Measurements from ENCODE around the gene ACBD4. TPM values are rescaled to one million over a fixed set of nuclear protein-coding genes. Genes with fewer than 3 reads are reported as not detected.

Gene ACBD4
- total and polyA plus RNA-seq, 10 donors, result 14.1 to 32.8 (median 21.6) TPM

GRCh38 chr17:45160447-45161287, 25.2 kb downstream of the ACBD4 start:
- peaks cover 36 to 75% (median 45%) of the 10 kb centered on the region in 6 donors for H3K4me1 ChIP-seq
- WGBS, 5 donors, result 0 to 1% (median 0%) methylated on average over 24 to 48 of the region's 48 CpGs

GRCh38 chr17:45161288-45162024, 26.0 kb downstream of the ACBD4 start, which contains the start of gene HEXIM2:
Gene HEXIM2, plus strand, starts transcription at chr17:45161875. Its CDS starts 919 bp downstream, at chr17:45162794.
- Histone ChIP-seq H3K4me3 (peak within 1 kb of the TSS; percentile 59 to 96 (median 73)), H3K27ac (peak within 1 kb of the TSS; percentile 99 to 100 (median 100)), H3K36me3 (peaks cover 0 to 27% (median 0%) of the 10 kb centered on the region in 6 donors), H3K9me3 (no peaks in the 10 kb centered on the region), H3K4me1 (peaks cover 36 to 67% (median 44%) of the 10 kb centered on the region in 6 donors), H3K27me3 (replicated peaks in 1 of 7) (no peaks in the 10 kb centered on the region)
- peak; percentile 99 for DNase-seq
- WGBS, 5 donors, result 0 to 3% (median 1%) methylated on average over 37 to 53 of the region's 53 CpGs
- intact Hi-C loops (cut with DNase I; ENCODE audit: low total_unique reads), result no loop called here
- TF ChIP-seq POLR2A (IDR thresholded peaks at IDR 0.05) (peak; percentile 63 to 87 (median 83)), POLR2AphosphoS5 (IDR thresholded peaks at IDR 0.05) (peak; percentile 98), CTCF (IDR thresholded peaks at IDR 0.05 in 8 of 11, conservative IDR thresholded peaks at IDR 0.05 in 3 of 11) (peak in 3 of 11 experiments; percentile 10 to 22 (median 11))

More at GRCh38 chr17:45160447-45161287, 25.2 kb downstream of the ACBD4 start:
- Histone ChIP-seq H3K4me3 (peak overlapping the region; percentile 59 to 96 (median 73)), H3K36me3 (peaks cover 0 to 32% (median 0%) of the 10 kb centered on the region in 6 donors), H3K27ac (peak overlapping the region; percentile 99 to 100 (median 100)), H3K27me3 (replicated peaks in 1 of 7) (no peaks in the 10 kb centered on the region), H3K9me3 (no peaks in the 10 kb centered on the region)
- intact Hi-C loops (cut with DNase I; ENCODE audit: low total_unique reads), result no loop called here
- peak; percentile 93 for DNase-seq
- TF ChIP-seq CTCF (IDR thresholded peaks at IDR 0.05 in 8 of 11, conservative IDR thresholded peaks at IDR 0.05 in 3 of 11) (peak in 3 of 11 experiments; percentile 8 to 33 (median 30)), POLR2AphosphoS5 (IDR thresholded peaks at IDR 0.05) (no peak), POLR2A (IDR thresholded peaks at IDR 0.05) (peak in 1 of 3 donors; percentile 17)

GRCh38 chr17:45162025-45162687, 26.7 kb downstream of the ACBD4 start:
- DNase-seq, result peak; percentile 88
- Histone ChIP-seq H3K4me3 (peak overlapping the region; percentile 6 to 96 (median 42)), H3K27me3 (replicated peaks in 1 of 7) (no peaks in the 10 kb centered on the region), H3K9me3 (no peaks in the 10 kb centered on the region), H3K27ac (peak overlapping the region; percentile 31 to 100 (median 100)), H3K4me1 (peaks cover 36 to 60% (median 43%) of the 10 kb centered on the region in 6 donors), H3K36me3 (peaks cover 0 to 21% (median 0%) of the 10 kb centered on the region in 6 donors)
- WGBS, 5 donors, result 57 to 74% (median 62%) methylated on average over 4 to 9 of the region's 9 CpGs
- intact Hi-C loops (cut with DNase I; ENCODE audit: low total_unique reads), result no loop called here
- TF ChIP-seq POLR2A (IDR thresholded peaks at IDR 0.05), result no peak
- TF ChIP-seq CTCF (IDR thresholded peaks at IDR 0.05 in 8 of 11, conservative IDR thresholded peaks at IDR 0.05 in 3 of 11), result no peak
- no peak for TF ChIP-seq POLR2AphosphoS5 (IDR thresholded peaks at IDR 0.05)

Measured in spleen (tissue), 11 donors.